Neural progenitor cell (in vitro differentiated cells): ENCODE measurements around the gene DOCK4.

Experiments
- EZH2 ChIP-seq: fragments of 200-600 bp; sonication (generic); IDR thresholded peaks from 2 replicates; pipeline ENCODE4 v1.6.1; 2017; ENCODE audit warnings: antibody characterized with exemption, mild to moderate bottlenecking, moderate library complexity
- TF ChIP-seq, protein P1 (sequence below): fragments of 200-600 bp; sonication (generic); IDR thresholded peaks from 2 replicates; pipeline ENCODE4 v1.5.1; 2017; ENCODE audit warnings: antibody characterized with exemption, mild to moderate bottlenecking

DNA sequence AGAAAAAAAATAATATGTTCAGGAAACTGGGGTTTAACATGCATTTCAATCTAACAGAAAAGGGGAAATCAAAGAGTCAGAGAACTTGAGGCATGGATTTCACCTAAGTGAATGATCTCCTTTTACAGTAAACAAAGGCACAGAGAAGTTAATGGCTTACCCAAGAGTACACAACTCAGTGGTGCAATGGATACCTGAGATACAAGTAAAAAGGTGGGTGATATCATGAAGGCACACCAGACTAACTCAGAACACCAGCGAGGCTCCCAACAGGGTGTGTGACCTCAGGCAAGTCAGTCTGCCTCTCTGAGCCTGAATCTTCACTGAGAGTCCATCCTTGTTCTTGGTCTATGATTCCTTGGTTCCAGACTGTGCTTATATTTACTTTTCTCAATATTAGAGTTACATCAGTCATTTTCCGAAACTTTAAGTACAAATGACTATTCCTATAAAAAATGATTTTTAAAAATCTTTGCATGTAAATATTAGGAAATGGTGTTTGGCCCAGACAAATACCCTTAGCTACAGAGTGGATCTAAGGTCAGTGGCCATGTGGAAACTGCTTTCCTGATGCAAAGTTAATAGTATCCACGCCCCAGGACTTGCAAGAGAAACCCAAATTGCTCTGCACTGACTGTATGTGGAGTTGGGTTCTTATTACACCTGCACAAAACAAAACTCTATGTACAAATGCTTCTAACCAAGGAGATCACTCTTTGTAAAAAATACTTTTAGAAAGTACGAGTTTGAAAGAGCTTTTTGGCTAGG lies 361.1 kb downstream of the DOCK4 start:
- TF ChIP-seq, protein P1, sequence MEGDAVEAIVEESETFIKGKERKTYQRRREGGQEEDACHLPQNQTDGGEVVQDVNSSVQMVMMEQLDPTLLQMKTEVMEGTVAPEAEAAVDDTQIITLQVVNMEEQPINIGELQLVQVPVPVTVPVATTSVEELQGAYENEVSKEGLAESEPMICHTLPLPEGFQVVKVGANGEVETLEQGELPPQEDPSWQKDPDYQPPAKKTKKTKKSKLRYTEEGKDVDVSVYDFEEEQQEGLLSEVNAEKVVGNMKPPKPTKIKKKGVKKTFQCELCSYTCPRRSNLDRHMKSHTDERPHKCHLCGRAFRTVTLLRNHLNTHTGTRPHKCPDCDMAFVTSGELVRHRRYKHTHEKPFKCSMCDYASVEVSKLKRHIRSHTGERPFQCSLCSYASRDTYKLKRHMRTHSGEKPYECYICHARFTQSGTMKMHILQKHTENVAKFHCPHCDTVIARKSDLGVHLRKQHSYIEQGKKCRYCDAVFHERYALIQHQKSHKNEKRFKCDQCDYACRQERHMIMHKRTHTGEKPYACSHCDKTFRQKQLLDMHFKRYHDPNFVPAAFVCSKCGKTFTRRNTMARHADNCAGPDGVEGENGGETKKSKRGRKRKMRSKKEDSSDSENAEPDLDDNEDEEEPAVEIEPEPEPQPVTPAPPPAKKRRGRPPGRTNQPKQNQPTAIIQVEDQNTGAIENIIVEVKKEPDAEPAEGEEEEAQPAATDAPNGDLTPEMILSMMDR, result no peak
- no peak for TF ChIP-seq EZH2
